ENCODE measurements around the gene PCIF1. TPM values are rescaled to one million over a fixed set of nuclear protein-coding genes. Genes with fewer than 3 reads are reported as not detected.

PCIF1 gene
- total and polyA plus RNA-seq, 4 donors: 15.5 to 43.4 (median 32.9) TPM

DNA sequence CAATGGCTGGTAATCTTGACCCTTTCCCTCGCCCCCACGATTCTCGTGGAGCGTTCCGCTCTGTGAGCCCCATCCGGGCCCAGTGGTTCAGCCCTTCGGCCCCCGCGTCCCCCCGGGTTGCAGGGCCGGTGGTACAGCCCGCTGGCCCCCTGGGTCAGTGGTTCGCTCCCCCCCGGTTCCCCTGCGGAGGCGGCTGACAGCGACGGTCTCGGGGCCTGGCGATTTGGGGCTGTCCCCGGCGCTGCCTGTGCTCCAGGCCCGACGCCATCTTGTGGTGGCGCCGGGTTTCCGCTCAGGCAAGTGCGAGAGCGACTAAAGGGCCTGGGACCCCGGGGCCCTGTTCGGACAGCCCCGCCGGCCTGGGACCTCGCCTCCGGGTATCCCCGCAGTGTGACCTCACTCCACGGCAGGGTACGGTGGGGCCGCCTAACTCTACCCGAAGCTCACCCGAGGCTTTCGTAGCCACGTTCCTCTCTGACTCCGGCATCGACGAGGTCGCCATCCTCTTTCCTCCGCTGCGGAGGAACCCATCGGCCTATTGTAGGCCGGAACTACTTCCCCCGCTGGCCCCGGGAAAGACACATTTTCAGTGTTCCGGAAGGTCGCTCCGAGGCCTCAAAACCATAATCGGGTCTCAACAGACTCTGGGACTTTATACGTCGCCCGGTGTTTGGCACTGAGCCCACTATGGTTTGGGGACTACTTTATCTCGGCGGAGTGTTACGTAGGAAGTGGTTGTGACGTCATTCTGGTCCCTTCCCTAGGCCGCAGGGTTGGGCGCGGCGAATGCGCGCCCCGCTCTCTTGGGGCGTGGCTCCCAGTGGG is 37.4 kb downstream of the PCIF1 start, which contains the start of gene ZNF335:
TSS of gene ZNF335 (minus strand) at position 529 of the 825 bp plus-strand sequence. CDS start 793 bp downstream, outside the sequence.
- DNase-seq (peak; percentile 97 to 98), ATAC-seq (ENCODE audit: low FRiP score) (peak; percentile 97)
- Histone ChIP-seq H3K4me3 (ENCODE audit: low read length in 2 of 2) (peak within 1 kb of the TSS; percentile 42 to 67), H3K9me3 (ENCODE audit: control insufficient read depth, low read length) (no peaks in the 10 kb centered on the region), H3K27ac (ENCODE audit: low read depth in 1 of 2, low read length in 2 of 2) (peak within 1 kb of the TSS; percentile 69 to 87), H3K4me1 (ENCODE audit: control insufficient read depth in 1 of 2, insufficient read depth in 2 of 2, low read length in 2 of 2) (no peaks in the 10 kb centered on the region), H3K27me3 (ENCODE audit: control insufficient read depth in 1 of 2, insufficient read depth in 2 of 2, low read length in 1 of 2) (no peaks in the 10 kb centered on the region), H3K36me3 (ENCODE audit: control insufficient read depth in 1 of 2, insufficient read depth in 2 of 2, low read length in 1 of 2) (no peaks in the 10 kb centered on the region)
- intact Hi-C loops (cut with DNase I): loop anchor here (1.0 to 5.0 kb wide), 5 partner anchors 37 to 615 kb away; partner anchors contain the start of genes CTSA (in 1 of the 2), NCOA5 (in 1 of the 2), NEURL2 (in 1 of the 2) and PCIF1 (in 1 of the 2)
- 0 to 1% methylated on average over 65 to 72 of the region's 72 CpGs for WGBS, 2 donors

DNA sequence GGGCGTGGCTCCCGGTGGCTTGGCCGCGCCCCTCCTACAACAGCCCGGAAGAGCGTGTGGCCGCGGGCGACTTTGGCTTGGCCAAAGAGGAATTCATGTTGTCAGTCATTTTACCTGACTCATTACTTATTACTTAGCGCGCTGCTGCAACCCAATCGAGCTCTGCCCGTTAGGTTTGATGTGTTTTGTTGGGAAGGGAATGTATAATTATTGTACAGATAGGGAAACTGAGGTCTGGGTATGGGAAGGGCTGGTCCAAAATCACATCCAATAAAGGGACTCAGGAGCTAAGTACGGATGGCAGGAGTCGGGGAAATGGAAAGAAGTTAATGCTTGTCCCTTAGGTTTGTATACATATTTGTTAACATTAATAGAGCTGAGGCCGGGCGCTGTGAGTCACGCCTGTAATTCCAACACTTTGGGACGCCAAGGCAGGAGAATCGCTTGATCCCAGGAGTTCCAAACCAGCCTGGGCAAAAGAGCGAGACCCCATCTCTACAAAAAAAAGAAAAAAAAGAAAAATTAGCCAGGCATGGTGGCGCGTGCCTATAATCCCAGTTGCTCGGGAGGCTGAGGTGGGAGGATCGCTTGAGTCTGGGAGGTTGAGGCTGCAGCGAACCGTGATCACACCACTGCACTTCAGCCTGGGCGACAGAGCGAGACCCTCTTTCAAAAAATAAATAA is 38.2 kb downstream of the PCIF1 start:
- H3K9me3 ChIP-seq (ENCODE audit: control insufficient read depth, low read length): no peaks in the 10 kb centered on the region
- H3K27me3 ChIP-seq (ENCODE audit: control insufficient read depth in 1 of 2, insufficient read depth in 2 of 2, low read length in 1 of 2): no peaks in the 10 kb centered on the region
- no peaks in the 10 kb centered on the region for H3K4me1 ChIP-seq (ENCODE audit: control insufficient read depth in 1 of 2, insufficient read depth in 2 of 2, low read length in 2 of 2)
- intact Hi-C loops (cut with DNase I): loop anchor here (1.0 to 5.0 kb wide), 4 partner anchors 37 to 615 kb away; partner anchors contain the start of genes CTSA (in 1 of the 2), NCOA5 (in 1 of the 2) and NEURL2 (in 1 of the 2)
- WGBS, 2 donors: 42 to 43% methylated on average over 29 of the region's 29 CpGs
- H3K36me3 ChIP-seq (ENCODE audit: control insufficient read depth in 1 of 2, insufficient read depth in 2 of 2, low read length in 1 of 2): no peaks in the 10 kb centered on the region
- peak overlapping the region in 1 of 2 donors; percentile 48 for H3K27ac ChIP-seq (ENCODE audit: low read depth in 1 of 2, low read length in 2 of 2)
- ATAC-seq (ENCODE audit: low FRiP score) (no peak), DNase-seq (peak; percentile 46 to 95)
- peak overlapping the region in 1 of 2 donors; percentile 38 for H3K4me3 ChIP-seq (ENCODE audit: low read length in 2 of 2)

DNA sequence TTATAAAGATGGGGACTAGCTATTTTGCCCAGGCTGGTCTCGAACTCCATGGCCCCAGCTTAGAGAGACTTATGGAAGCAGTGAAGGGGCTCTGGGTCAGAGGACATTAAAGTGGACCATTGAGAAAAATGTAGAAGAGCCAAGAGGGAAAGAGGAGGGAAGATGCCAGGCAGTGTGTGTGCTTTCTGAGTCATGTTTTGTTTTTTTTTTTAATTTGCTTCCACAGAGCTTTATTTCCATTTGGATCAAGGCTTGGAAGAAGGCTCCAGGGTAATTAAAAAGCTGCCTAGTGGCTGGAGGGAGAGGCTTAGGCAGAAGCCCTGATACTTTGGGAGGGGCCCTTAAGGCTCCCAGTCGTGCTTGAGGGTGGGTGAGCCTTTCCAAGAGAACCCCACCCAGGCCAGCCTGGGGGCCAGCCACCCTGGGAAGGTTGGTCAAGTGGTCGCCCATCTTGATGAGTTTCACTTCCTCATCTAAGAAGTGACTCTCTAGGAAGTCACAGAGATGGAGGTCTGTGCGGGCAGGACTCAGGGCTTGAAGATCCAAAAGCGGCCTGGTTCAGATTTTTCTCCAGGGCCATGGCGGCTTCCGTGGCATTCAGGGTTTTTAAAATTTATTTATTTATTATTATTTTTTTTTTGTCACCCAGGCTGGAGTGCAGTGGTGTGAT is 40.5 kb downstream of the PCIF1 start:
- H3K27me3 ChIP-seq (ENCODE audit: control insufficient read depth in 1 of 2, insufficient read depth in 2 of 2, low read length in 1 of 2): no peaks in the 10 kb centered on the region
- no peaks in the 10 kb centered on the region for H3K9me3 ChIP-seq (ENCODE audit: control insufficient read depth, low read length)
- H3K4me3 ChIP-seq (ENCODE audit: low read length in 2 of 2): no peak overlapping the region
- intact Hi-C loops (cut with DNase I): loop anchor here (5.0 kb wide), 3 partner anchors 83 to 618 kb away; partner anchors contain the start of genes CTSA (in 1 of the 2), NCOA5 (in 1 of the 2) and NEURL2 (in 1 of the 2)
- no peaks in the 10 kb centered on the region for H3K36me3 ChIP-seq (ENCODE audit: control insufficient read depth in 1 of 2, insufficient read depth in 2 of 2, low read length in 1 of 2)
- H3K4me1 ChIP-seq (ENCODE audit: control insufficient read depth in 1 of 2, insufficient read depth in 2 of 2, low read length in 2 of 2): no peaks in the 10 kb centered on the region
- peak in 1 of 2 donors; percentile 43 for DNase-seq
- no peak for ATAC-seq (ENCODE audit: low FRiP score)
- WGBS, 2 donors: 84 to 85% methylated on average over 7 of the region's 7 CpGs
- H3K27ac ChIP-seq (ENCODE audit: low read depth in 1 of 2, low read length in 2 of 2): no peak overlapping the region

DNA sequence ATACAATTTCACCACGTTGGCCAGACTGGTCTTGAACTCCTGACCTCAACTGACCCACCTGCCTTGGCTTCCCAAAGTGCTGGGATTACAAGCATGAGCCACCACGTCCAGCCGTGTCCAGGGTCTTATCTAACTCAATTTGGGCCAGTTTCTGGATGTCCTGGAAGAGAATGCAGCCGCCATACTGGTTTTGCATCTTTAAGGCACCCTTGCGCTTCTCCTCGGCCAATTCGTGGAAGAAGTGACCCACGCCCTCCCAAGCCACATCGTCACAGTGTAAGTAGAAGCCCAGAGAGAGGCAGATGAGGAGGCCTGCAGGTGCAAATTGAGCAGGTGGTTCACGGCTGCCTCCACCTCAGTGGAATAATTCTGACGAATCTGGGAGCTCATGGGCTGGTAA is 41.2 kb downstream of the PCIF1 start:
- Histone ChIP-seq H3K4me3 (ENCODE audit: low read length in 2 of 2) (no peak overlapping the region), H3K9me3 (ENCODE audit: control insufficient read depth, low read length) (no peaks in the 10 kb centered on the region), H3K27me3 (ENCODE audit: control insufficient read depth in 1 of 2, insufficient read depth in 2 of 2, low read length in 1 of 2) (no peaks in the 10 kb centered on the region), H3K4me1 (ENCODE audit: control insufficient read depth in 1 of 2, insufficient read depth in 2 of 2, low read length in 2 of 2) (no peaks in the 10 kb centered on the region), H3K36me3 (ENCODE audit: control insufficient read depth in 1 of 2, insufficient read depth in 2 of 2, low read length in 1 of 2) (no peaks in the 10 kb centered on the region), H3K27ac (ENCODE audit: low read depth in 1 of 2, low read length in 2 of 2) (no peak overlapping the region)
- DNase-seq (peak in 1 of 2 donors; percentile 49), ATAC-seq (ENCODE audit: low FRiP score) (no peak)
- intact Hi-C loops (cut with DNase I): no loop called here
- WGBS, 2 donors: 85% methylated on average over 11 of the region's 11 CpGs

DNA sequence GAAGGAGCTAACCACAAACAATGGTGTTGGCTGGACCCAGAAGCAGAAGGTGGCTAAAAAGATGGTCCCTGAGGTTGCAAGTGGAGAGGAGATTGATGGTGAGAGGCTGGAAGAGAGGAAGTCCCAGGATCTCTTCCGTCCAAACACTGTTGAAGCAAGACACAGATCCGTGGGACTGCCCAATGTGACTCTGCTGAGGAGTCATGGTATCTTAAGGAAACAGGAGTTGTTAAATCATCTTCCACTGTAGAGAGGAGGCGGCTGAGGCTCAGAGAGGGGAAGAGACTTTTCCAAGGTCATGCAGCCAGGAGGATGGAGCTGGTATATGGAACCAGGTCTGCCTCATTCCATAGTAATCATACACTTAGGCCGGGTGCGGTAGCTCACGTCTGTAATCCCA is 41.6 kb downstream of the PCIF1 start:
- Histone ChIP-seq H3K4me1 (ENCODE audit: control insufficient read depth in 1 of 2, insufficient read depth in 2 of 2, low read length in 2 of 2) (no peaks in the 10 kb centered on the region), H3K27ac (ENCODE audit: low read depth in 1 of 2, low read length in 2 of 2) (no peak overlapping the region), H3K9me3 (ENCODE audit: control insufficient read depth, low read length) (no peaks in the 10 kb centered on the region), H3K4me3 (ENCODE audit: low read length in 2 of 2) (no peak overlapping the region), H3K27me3 (ENCODE audit: control insufficient read depth in 1 of 2, insufficient read depth in 2 of 2, low read length in 1 of 2) (no peaks in the 10 kb centered on the region), H3K36me3 (ENCODE audit: control insufficient read depth in 1 of 2, insufficient read depth in 2 of 2, low read length in 1 of 2) (no peaks in the 10 kb centered on the region)
- intact Hi-C loops (cut with DNase I): no loop called here
- peak in 1 of 2 donors; percentile 35 for DNase-seq
- no peak for ATAC-seq (ENCODE audit: low FRiP score)
- 82 to 85% methylated on average over 6 of the region's 6 CpGs for WGBS, 2 donors

DNA sequence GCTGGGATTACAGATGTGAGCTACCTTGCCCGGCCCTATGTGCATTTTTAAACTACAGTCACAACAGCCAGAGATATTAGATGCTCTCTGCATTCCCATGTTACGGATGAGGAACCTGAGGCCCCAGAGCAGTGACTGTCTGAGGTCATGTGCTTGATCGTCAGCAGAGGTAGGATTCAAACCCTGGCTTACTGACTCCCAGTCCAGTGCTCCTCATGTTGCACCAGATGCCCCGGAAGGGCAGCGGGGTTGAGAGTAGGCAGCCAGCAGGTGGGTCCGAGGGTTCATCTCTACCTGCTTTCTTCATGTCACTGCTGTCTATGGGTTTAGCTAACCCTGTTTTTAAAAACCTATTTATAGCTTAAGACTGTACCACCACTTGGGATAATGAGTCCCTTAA is 46.8 kb downstream of the PCIF1 start:
- Histone ChIP-seq H3K9me3 (ENCODE audit: control insufficient read depth, low read length) (no peaks in the 10 kb centered on the region), H3K4me3 (ENCODE audit: low read length in 2 of 2) (no peak overlapping the region), H3K4me1 (ENCODE audit: control insufficient read depth in 1 of 2, insufficient read depth in 2 of 2, low read length in 2 of 2) (no peaks in the 10 kb centered on the region), H3K27me3 (ENCODE audit: control insufficient read depth in 1 of 2, insufficient read depth in 2 of 2, low read length in 1 of 2) (no peaks in the 10 kb centered on the region), H3K36me3 (ENCODE audit: control insufficient read depth in 1 of 2, insufficient read depth in 2 of 2, low read length in 1 of 2) (no peaks in the 10 kb centered on the region), H3K27ac (ENCODE audit: low read depth in 1 of 2, low read length in 2 of 2) (no peak overlapping the region)
- ATAC-seq (ENCODE audit: low FRiP score): no peak
- intact Hi-C loops (cut with DNase I): no loop called here
- DNase-seq: peak in 1 of 2 donors; percentile 12
- WGBS, 2 donors: 84 to 87% methylated on average over 6 of the region's 6 CpGs

DNA sequence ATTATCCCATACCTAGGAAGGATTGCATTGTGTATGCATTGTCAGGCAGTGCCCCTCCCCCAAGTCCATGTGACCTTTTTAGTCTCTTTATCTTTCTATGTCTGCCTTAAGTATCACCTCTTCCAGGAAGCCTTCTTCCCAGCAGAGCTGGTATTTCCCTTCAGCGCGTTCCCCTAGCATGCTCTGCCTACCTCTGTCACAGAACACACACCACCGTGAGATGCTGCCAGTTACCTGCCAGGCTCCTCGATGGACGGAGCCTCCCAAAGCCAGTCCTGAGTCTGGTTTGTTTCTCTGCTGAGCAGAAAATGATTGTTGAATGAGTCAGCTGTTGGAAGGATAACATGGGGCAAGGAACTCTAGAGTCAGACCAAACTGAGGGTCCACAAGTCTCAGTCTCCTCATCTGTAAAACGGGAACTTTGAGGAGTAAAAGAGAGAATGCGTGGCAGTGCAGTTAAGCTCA is 48.8 kb downstream of the PCIF1 start:
- Histone ChIP-seq H3K36me3 (ENCODE audit: control insufficient read depth in 1 of 2, insufficient read depth in 2 of 2, low read length in 1 of 2) (no peaks in the 10 kb centered on the region), H3K9me3 (ENCODE audit: control insufficient read depth, low read length) (no peaks in the 10 kb centered on the region), H3K4me3 (ENCODE audit: low read length in 2 of 2) (no peak overlapping the region), H3K27me3 (ENCODE audit: control insufficient read depth in 1 of 2, insufficient read depth in 2 of 2, low read length in 1 of 2) (no peaks in the 10 kb centered on the region), H3K4me1 (ENCODE audit: control insufficient read depth in 1 of 2, insufficient read depth in 2 of 2, low read length in 2 of 2) (no peaks in the 10 kb centered on the region), H3K27ac (ENCODE audit: low read depth in 1 of 2, low read length in 2 of 2) (no peak overlapping the region)
- WGBS, 2 donors: 55 to 60% methylated on average over 7 of the region's 7 CpGs
- intact Hi-C loops (cut with DNase I): no loop called here
- DNase-seq: peak in 1 of 2 donors; percentile 14
- no peak for ATAC-seq (ENCODE audit: low FRiP score)

DNA sequence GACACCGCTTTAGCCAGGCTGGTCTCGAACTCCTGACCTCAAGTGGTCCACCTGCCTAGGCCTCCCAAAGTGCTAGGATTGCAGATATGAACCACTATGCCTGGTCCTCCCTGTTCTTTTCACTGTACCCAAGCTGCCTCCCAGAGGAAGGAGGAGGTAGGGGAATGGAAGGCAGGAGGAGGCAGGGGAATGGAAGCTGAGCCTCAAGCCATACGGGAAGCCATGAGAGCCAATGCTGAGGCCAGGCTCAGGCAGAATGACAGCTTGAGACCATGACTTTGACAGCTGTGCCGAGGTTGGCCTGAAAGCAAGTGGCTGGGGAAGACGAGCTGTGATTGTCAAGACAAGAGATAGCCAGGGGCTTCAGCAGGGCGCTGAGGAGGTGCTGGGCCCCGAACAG is 51.1 kb downstream of the PCIF1 start:
- 64 to 65% methylated on average over 7 of the region's 7 CpGs for WGBS, 2 donors
- DNase-seq (peak in 1 of 2 donors; percentile 41), ATAC-seq (ENCODE audit: low FRiP score) (no peak)

More for the DNA sequence above, 51.1 kb downstream of the PCIF1 start:
- no peaks in the 10 kb centered on the region for H3K36me3 ChIP-seq (ENCODE audit: control insufficient read depth in 1 of 2, insufficient read depth in 2 of 2, low read length in 1 of 2)
- no peaks in the 10 kb centered on the region for H3K27me3 ChIP-seq (ENCODE audit: control insufficient read depth in 1 of 2, insufficient read depth in 2 of 2, low read length in 1 of 2)
- H3K4me1 ChIP-seq (ENCODE audit: control insufficient read depth in 1 of 2, insufficient read depth in 2 of 2, low read length in 2 of 2): no peaks in the 10 kb centered on the region
- no peak overlapping the region for H3K27ac ChIP-seq (ENCODE audit: low read depth in 1 of 2, low read length in 2 of 2)
- intact Hi-C loops (cut with DNase I): no loop called here
- no peak overlapping the region for H3K4me3 ChIP-seq (ENCODE audit: low read length in 2 of 2)
- no peaks in the 10 kb centered on the region for H3K9me3 ChIP-seq (ENCODE audit: control insufficient read depth, low read length)

Data from aorta (tissue), 5 donors.